ENCODE measurements around the gene TCERG1L.
"Not testable (repeated sequence)": the region's sequence is repeated elsewhere in the genome, so short reads cannot be mapped to it uniquely, and the experiment has no call there.

The TCERG1L gene

DNA sequence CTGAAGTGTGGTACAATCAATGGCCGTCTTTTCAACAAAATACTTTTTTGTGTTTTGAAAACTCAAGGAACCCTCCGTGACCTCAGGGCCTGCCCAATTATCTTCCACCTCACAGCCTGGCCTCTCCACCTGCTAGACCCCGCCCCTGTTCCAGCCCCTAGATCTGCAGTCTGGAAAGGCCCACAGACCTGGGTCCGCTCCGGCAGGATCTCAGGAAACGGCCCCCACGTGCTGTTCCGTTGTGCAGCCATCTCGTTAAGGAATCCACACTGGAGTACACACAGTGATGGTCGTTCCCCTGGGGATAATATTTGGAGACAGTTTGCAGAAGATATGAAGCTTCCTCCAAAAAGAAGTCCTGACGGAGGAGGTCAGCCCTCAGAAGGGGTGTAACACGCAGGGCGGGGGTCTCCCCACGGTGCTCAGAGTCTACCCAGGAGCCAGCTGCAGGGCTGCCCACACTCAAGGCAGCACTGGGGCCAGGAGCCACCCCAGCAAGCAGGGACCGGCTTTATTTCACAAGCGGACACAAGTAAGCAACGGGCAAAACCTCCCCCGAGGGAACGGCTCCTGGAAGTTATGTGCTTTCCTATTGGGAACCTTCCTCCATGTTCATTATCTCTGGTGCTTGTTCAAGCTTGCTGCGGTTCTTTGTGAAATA lies 73.4 kb downstream of the TCERG1L start:
- no peak overlapping the region for H3K4me3 ChIP-seq (ENCODE audit: low read length)
- no peak for DNase-seq (ENCODE audit: low read depth, low spot score)

DNA sequence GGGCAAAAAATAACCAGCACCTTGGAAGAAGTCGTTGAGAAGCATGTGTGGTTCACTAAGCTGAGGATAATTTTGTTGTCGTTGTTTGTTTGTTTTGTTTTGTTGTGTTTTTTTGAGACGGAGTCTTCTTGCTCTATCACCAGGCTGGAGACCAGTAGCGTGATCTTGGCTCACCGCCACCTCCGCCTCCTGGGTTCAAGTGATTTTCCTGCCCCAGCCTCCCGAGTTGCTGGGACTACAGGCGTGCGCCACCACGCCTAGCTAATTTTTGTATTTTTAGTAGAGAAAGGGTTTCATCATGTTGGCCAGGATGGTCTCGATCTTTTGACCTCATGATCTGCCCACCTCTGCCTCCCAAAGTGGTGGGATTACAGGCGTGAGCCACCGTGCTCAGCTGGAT lies 76.9 kb downstream of the TCERG1L start:
- H3K4me3 ChIP-seq (ENCODE audit: low read length); DNase-seq (ENCODE audit: low read depth, low spot score): not testable (repeated sequence)

DNA sequence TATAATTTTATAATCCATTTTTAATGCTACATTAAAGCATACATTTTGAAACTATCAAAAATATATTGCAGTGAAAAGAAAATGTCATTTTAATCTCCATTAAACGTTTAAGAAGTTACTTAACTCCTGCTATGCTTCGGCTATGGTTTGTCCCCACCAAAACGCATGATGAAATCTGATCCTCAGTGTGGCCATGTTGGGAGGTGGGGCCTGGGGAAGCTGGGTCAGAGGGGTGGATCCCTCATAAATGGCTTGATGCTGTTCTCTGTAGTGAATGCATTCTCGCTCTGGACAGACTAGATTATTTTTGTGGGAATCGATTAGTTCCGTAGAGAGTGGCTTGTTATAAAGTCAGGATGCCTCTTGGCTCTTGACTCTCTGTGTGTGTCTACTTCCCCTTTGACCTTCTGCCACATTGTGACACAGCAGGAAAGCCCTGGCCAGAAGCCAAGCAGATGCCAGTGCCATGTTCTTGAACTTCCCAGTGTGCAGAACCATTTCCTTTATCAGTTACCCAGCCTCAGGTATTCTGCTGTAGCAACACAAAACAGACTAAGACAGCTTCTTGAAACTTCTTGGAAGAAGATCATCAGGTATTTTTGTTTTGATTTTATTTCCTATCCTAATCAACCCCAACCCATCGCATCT lies 77.8 kb downstream of the TCERG1L start:
- no peak overlapping the region for H3K4me3 ChIP-seq (ENCODE audit: low read length)
- DNase-seq (ENCODE audit: low read depth, low spot score), result no peak

GRCh38 chr10:131231965-131232541 lies 79.5 kb downstream of the TCERG1L start:
- no peak overlapping the region for H3K4me3 ChIP-seq (ENCODE audit: low read length)
- DNase-seq (ENCODE audit: low read depth, low spot score), result no peak

DNA sequence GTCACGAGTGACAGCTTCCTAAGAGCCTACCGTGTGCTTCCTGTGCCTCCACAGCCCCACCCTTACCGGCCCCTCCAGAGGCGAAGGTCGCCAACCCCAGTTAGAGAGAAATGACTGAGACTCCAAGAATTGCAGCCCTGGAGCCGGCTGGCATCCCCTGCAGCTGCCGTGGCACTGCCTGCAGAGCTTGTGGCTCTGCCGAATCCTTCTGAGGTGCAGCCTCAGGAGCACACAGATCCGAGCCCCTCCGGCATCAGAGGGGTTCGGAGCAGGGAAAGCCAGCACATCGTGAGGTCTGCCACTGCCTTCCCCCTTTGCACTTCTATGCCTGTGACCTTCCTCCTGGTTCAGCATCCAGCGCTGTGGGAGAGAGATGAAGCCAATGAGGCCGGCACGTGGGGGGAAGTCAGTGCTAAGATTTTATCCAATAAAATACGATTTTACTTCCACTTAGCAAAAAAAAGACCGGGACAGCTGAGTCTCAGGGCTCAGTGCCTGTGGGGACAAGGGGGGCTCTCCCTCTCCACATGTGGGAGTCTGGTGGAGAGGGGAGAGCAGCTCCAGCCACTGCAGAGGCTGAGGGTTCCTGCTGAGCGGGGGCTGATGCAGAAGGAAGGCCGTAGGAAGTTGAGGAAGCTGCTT lies 80.1 kb downstream of the TCERG1L start:
- DNase-seq (ENCODE audit: low read depth, low spot score), result no peak
- H3K4me3 ChIP-seq (ENCODE audit: low read length), result no peak overlapping the region

DNA sequence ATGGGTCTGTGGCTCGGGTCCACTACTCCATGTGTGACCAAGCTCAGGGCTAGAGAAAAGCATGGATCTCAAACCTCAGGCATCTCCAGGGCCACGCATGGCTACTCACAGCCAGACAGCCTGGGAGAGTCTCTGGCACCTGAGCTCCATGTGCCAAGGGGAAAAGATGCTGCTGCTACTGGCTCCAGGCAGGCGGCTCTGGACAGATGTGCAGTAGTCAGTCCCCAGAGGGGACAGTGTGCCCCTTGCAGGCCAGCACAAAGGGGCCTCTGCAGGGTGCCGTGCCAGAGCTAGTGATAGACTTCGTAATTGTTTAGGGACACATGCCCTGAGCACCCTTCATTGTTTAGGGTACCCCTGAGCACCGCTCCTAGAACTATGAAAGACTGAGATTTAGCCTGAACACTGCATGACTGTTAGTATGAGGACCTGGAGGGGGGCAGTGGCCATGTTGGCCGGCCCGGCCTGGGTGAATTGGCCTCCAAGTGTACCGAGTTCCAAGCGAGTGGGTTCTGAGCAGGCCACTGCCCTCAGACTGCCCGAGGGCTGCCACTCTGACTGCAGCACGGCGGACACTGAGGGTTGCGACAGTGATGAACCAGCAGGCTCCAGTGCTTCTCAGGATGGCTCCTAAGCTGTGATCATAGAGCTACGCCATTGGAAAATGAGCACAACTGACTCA lies 80.7 kb downstream of the TCERG1L start:
- DNase-seq (ENCODE audit: low read depth, low spot score), result no peak

DNA sequence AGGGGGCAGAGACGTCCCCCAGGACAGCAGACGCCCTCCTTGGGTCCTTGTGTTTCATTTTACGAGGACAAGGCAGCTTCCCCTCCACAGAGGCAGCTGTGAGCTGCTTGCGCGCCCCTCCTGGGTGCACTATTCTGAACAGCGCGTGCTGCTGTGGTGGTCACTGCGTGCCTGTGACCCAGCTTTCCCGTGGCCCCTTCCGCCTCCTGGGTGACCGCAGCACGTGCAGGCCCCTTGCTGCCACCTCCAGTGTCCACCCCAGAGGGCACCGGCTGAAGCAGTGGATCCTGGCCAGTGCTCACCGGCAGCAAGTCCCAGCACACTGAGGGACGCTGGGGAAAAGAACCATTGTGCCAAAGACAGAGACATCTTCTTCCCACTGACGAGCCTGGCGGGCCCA lies 81.4 kb downstream of the TCERG1L start:
- H3K4me3 ChIP-seq (ENCODE audit: low read length), result no peak overlapping the region
- DNase-seq (ENCODE audit: low read depth, low spot score), result no peak

More for the DNA sequence above, 80.7 kb downstream of the TCERG1L start:
- no peak overlapping the region for H3K4me3 ChIP-seq (ENCODE audit: low read length)

DNA sequence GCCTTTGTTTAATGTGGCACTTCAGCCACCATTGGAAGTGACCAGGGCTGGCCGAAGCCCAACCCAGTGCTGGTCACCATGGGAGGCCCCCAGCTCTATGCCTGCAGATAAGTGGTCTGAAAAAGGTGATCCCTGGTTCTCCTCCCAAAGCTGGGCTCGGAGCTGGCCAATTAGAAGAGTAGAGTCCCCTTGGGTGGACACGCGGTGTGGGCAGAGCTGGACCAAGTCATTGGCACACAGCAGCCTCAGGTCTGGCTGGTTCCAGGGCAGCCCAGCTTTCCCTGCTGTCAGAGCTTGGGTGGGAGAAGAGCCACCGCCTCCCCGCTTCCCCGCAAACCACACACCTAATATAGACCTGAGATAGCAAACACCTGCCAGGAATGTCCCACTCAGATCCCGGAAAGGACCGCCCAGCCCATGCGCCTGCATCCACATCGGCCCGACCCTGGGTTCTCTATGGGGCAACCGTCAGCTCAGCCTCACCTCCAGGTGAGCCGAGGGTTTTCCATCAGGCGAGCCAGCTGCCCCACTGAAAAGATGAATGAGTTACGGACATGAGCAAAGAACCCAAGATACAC lies 84.3 kb downstream of the TCERG1L start:
- no peak for DNase-seq (ENCODE audit: low read depth, low spot score)
- H3K4me3 ChIP-seq (ENCODE audit: low read length), result no peak overlapping the region

GRCh38 chr10:131226446-131227162 lies 84.9 kb downstream of the TCERG1L start:
- H3K4me3 ChIP-seq (ENCODE audit: low read length), result no peak overlapping the region
- DNase-seq (ENCODE audit: low read depth, low spot score), result no peak

GRCh38 chr10:131224106-131224505 lies 87.4 kb downstream of the TCERG1L start:
- no peak overlapping the region for H3K4me3 ChIP-seq (ENCODE audit: low read length)
- DNase-seq (ENCODE audit: low read depth, low spot score), result no peak

DNA sequence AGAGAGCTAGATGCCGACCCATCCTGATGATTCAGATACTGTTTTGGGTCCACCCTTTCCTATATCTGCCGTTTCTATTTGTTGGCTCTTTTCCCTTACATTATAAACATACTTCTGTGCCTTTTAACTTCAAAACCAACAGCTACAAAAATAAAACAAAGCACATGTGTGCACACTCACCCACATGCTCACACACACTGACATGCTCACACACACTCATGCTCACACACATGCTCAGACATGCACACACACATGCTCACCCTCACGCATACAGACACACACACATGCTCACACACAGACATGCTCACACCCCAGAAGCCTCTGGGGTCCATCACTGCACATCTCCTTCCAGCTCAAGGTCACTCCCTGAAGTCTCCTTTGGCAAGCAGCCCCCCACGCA lies 88.1 kb downstream of the TCERG1L start:
- no peak overlapping the region for H3K4me3 ChIP-seq (ENCODE audit: low read length)
- no peak for DNase-seq (ENCODE audit: low read depth, low spot score)

GRCh38 chr10:131222986-131223385 lies 88.5 kb downstream of the TCERG1L start:
- no peak for DNase-seq (ENCODE audit: low read depth, low spot score)
- H3K4me3 ChIP-seq (ENCODE audit: low read length), result no peak overlapping the region

DNA sequence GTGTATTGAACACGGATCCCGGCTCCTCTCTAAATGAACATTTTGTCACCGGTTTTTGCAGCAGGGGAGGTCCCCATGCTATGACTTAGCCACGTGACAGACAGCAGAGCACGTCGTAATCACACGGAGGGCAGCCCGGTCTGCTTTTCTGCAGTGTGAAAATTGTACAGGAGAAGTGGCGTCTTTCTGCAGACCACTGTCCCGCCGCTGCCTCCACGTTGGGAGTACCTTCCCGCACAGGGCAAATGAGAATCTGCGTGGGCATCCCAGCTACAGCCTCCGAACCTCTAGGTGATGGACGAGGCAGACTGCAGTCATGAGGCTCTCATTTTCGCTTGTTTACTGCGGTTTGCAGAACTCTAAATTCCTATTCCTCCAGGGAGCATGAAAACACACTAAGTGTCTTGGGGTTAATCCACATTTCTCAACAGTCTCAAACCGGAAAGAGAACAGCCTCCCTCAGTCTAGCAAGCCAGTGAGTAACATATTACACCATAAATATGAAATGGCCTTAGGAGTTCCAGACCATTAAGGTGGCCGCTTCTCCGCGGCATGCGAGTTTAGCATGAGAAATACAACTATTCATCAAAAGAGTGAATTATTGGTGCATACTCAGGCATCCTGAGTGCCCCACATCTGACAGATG lies 89.8 kb downstream of the TCERG1L start:
- H3K4me3 ChIP-seq (ENCODE audit: low read length), result no peak overlapping the region
- DNase-seq (ENCODE audit: low read depth, low spot score), result no peak

DNA sequence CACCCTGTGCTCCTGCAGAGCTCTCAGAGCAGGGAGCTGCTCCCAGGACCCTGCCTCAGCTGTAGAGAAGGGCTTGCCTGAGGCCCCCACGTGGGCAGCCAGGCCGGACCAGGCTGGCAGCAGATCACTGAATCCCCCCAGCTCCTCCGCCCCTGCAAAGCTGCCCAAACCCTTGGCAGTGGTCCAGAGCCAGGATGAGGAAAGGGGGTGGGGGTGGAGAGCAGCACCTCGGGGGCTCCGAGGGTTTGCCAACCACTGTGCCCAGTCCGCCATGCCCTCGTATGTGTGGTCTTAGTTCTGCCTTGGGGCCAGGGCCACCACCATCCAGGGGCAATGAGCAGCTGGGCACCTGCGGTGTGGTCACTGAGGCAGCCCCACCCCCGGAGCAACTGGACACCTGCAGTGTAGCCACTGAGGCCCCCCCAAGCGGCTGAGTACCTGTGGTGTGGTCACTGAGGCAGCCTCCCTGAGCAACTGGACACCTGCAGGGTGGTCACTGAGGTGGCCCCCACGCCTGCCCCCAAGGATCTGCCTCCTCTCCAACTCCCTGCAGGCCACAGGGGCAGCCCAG lies 90.8 kb downstream of the TCERG1L start:
- DNase-seq (ENCODE audit: low read depth, low spot score), result no peak
- no peak overlapping the region for H3K4me3 ChIP-seq (ENCODE audit: low read length)

DNA sequence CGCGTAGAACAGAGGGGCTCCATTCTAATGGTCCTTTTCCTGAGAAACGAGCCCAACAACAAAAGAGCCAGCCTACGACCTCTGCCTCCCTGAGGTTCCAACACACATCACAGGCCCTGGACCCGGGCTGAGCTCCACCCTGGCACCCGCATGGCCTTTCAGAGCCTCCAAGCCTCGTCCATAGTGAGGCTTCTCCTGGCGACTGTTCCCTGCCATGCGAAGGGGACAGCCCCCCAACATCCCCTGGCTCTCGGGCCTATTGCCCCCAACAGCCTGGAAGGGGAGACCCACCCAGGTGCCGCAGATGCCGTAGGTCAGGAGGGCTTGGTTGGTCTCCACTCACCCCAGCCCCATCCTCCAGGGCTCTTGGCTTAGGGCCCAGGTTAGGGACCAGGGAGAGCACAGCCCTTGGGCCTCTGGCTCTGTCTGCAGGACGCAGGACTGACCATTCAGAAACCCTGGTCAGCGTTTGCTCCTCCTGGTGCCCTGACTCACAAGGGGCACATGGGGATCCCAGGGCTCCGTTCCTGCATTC lies 91.5 kb downstream of the TCERG1L start:
- no peak overlapping the region for H3K4me3 ChIP-seq (ENCODE audit: low read length)
- no peak for DNase-seq (ENCODE audit: low read depth, low spot score)

DNA sequence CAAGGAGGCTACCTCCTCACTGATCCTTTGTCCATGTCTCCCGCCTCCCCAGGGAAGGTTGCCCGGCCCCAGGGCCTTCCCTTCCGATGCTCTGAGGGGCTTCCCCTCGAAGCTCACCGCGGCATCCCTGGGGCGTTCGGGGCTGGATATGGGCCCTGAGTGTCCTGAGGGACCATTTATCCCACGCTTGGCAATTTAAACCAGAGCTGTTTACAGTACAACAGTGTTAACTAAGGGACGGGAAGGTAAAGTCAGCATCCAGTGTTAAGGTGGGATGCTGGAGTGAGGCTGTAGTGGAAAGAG lies 92.0 kb downstream of the TCERG1L start:
- DNase-seq (ENCODE audit: low read depth, low spot score), result no peak

DNA sequence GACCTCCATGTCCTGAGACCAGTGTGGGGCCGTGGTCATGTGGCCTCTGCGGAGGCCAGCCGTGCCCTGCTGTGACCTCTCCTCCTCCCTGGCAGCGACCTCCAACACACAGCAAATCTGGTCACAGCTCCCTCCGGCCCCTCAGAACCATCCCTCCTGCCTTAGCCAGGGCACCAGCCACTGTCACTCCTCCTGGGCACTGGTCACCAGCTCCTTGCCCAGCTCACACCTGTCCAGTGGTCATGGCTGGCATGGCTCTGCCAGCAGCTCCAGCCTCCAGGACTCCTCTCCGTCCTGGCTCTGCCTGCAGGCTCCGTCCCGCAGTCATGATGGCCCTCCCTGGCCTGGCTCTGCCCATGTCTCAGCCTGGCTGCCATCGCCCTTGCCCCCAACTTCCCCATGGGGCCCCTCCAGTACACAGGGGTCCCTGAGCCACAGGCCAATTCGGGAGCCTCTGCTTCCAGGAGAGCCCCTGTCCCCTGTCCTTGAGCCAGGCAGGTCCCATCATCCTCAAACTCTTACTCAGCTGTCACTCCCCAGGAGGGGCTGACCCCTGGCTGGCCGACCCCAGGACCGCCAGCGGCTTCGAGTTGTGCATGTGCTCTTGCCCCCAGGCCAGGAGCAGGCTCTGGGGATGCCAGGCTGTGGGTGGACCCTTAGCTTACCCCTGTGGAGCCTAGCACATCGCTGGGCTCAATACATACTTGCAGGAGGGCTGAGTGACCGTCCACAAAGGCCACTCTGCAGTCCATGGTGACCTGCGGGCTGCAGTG lies 92.5 kb downstream of the TCERG1L start:
- DNase-seq (ENCODE audit: low read depth, low spot score), result no peak
- H3K4me3 ChIP-seq (ENCODE audit: low read length), result no peak overlapping the region

More for the DNA sequence above, 92.0 kb downstream of the TCERG1L start:
- no peak overlapping the region for H3K4me3 ChIP-seq (ENCODE audit: low read length)
